Measurements from ENCODE around the gene PDS5B. TPM values are rescaled to one million over a fixed set of nuclear protein-coding genes. Genes with fewer than 3 reads are reported as not detected.

The PDS5B gene
- total and polyA plus RNA-seq, 2 of the 8 experiments (the other 6 are each of a cell fraction or from before 2014, with no cell fraction given): 5.5 to 54.6 TPM

DNA sequence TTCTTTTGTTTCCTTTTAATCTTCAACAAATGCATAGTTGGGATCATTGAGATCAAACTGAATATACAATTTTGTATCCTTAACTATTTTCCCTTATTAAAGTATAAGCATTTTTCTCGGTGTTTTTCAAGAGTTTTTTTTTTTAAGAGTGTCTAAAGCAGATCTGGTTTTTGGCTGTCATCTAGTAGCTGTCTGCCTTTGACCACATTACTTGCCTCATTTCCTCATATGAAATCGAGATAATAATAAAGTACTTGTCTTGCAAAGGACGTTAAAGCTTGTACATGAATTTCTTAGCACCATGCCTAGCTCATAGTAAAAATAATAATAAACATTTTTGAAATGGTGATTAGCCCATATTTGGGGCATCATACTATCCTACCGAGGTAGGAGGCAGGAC is 121.2 kb downstream of the PDS5B start:
- Histone ChIP-seq H3K36me3 (ENCODE audit: control insufficient read depth in 2 of 4, insufficient read depth in 4 of 4, low read length in 3 of 4) (peaks cover 3 to 29% (median 15%) of the 10 kb centered on the region in 4 experiments; a peak in 6 of 8 replicates), H2BK5ac (ENCODE audit: low read depth, low read length) (no peak overlapping the region), H2BK12ac (ENCODE audit: low read depth, low read length) (no peak overlapping the region), H3K9ac (replicated peaks in 1 of 4; ENCODE audit: extremely low read depth in 1 of 4, low read depth in 3 of 4, low read length in 3 of 4) (no peak overlapping the region), H2BK120ac (replicated peaks; ENCODE audit: low read depth, low read length) (no peak overlapping the region), H3K9me3 (ENCODE audit: insufficient read depth in 2 of 2, low read depth in 1 of 2, low read length in 1 of 2) (peaks cover 0 to 1% of the 10 kb centered on the region in 2 experiments; a peak in 2 of 4 replicates), H3K79me2 (ENCODE audit: control insufficient read depth in 1 of 2, insufficient read depth in 2 of 2, low read length in 2 of 2) (no peaks in the 10 kb centered on the region), H2AFZ (ENCODE audit: low read length) (no peak overlapping the region), H4K8ac (ENCODE audit: extremely low read depth, insufficient read depth, low read length) (no peak overlapping the region), H3K23me2 (ENCODE audit: low read depth, low read length) (no peaks in the 10 kb centered on the region), H3K56ac (replicated peaks; ENCODE audit: insufficient read length, low read depth, low read length) (no peak overlapping the region), H4K5ac (ENCODE audit: insufficient read length, low read depth, low read length) (no peak overlapping the region), H2BK20ac (ENCODE audit: low read length) (no peak overlapping the region), H3K79me1 (ENCODE audit: low read depth, low read length) (no peaks in the 10 kb centered on the region), H3K14ac (ENCODE audit: insufficient read length) (no peak overlapping the region), H2AK5ac (ENCODE audit: low read depth, low read length) (no peak overlapping the region), H3K27me3 (replicated peaks in 1 of 4; ENCODE audit: control insufficient read depth in 3 of 4, extremely low read depth in 1 of 4, insufficient read depth in 3 of 4, low read length in 3 of 4) (no peaks in the 10 kb centered on the region), H3K4me2 (ENCODE audit: insufficient read depth in 1 of 2, low read depth in 2 of 2, low read length in 2 of 2) (no peak overlapping the region), H3K18ac (ENCODE audit: extremely low read depth, low read length) (no peak overlapping the region), H3K4me1 (replicated peaks in 1 of 4; ENCODE audit: control insufficient read depth in 3 of 4, insufficient read depth in 4 of 4, low read length in 3 of 4) (no peaks in the 10 kb centered on the region), H3K23ac (ENCODE audit: insufficient read length) (no peak overlapping the region), H3K4me3 (ENCODE audit: extremely low read depth in 1 of 4, insufficient read depth in 2 of 4, low read depth in 3 of 4, low read length in 4 of 4) (no peak overlapping the region), H4K20me1 (replicated peaks in 1 of 2; ENCODE audit: control insufficient read depth in 1 of 2, insufficient read depth in 2 of 2, low read length in 2 of 2) (no peaks in the 10 kb centered on the region), H2BK15ac (ENCODE audit: low read length) (no peak overlapping the region), H4K91ac (replicated peaks; ENCODE audit: insufficient read length, low read length) (no peak overlapping the region), H3K4ac (replicated peaks; ENCODE audit: insufficient read length, low read depth, low read length) (no peak overlapping the region), H3K27ac (ENCODE audit: low read depth, low read length) (no peak overlapping the region)
- FAIRE-seq (no peak), DNase-seq (ENCODE audit: low read depth in 1 of 2, low spot score in 2 of 2) (no peak)
- ChIA-PET CTCF (ENCODE audit: partially characterized antibody) (interaction anchor here (1.2 kb wide), 1 partner anchor 38 kb away, joined by 3 read pairs; no protein-coding TSS in a partner anchor), POLR2A (ENCODE audit: partially characterized antibody) (no interaction called here)
- TF ChIP-seq SUZ12 (IDR thresholded peaks at IDR 0.05; ENCODE audit: low read length) (no peak), ASH2L (IDR thresholded peaks at IDR 0.05; ENCODE audit: low read length) (no peak)
- TF ChIP-seq, protein P1, sequence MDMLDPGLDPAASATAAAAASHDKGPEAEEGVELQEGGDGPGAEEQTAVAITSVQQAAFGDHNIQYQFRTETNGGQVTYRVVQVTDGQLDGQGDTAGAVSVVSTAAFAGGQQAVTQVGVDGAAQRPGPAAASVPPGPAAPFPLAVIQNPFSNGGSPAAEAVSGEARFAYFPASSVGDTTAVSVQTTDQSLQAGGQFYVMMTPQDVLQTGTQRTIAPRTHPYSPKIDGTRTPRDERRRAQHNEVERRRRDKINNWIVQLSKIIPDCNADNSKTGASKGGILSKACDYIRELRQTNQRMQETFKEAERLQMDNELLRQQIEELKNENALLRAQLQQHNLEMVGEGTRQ (IDR thresholded peaks at IDR 0.05; ENCODE audit: low read length): no peak
- WGBS, 2 experiments (ENCODE audit: extremely low coverage in 1 of 2, insufficient coverage in 1 of 2, insufficient read length in 1 of 2, insufficient replicate concordance in 2 of 2, low coverage in 1 of 2, low lambda C conversion rate in 2 of 2, missing lambda C conversion rate in 1 of 2): 85% methylated on average over 4 of the region's 4 CpGs; no CpG with 5 or more reads in 1 of the 2 experiments

Data from H1 (cell line).